Measurements from ENCODE around the gene UIMC1. TPM values are rescaled to one million over a fixed set of nuclear protein-coding genes. Genes with fewer than 3 reads are reported as not detected.

Gene UIMC1
- total RNA-seq, 1 experiment from 2014 or later = 53.0 TPM

DNA sequence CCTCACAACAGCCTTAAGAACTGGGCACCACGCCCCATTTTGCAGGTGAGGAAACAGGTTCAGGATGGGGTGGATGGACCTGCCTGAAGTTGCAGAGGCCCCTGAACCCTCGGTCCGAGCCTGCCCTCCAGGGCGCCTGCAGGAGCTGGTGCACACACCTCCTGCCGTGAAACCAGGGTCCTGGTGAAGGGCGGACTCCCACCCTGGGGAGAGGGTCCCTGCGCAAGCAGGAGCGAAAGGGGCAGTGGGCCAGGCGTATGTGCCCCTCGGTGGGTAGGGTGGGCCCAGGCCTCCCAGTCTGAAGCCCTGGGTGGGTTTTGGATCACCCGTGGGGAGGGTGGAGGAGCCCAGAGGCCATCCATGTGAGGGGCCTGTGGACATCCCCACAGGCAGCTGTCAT lies 145.3 kb downstream of the UIMC1 start:
- no peak overlapping the region for H3K18ac ChIP-seq (ENCODE audit: insufficient read length, low read depth, low read length)
- H2BK20ac ChIP-seq (ENCODE audit: low read depth, low read length, poor library complexity, severe bottlenecking) = no peak overlapping the region
- H3T11ph ChIP-seq (ENCODE audit: low read length) = no peak overlapping the region
- H3K56ac ChIP-seq (ENCODE audit: insufficient read length, low read depth, low read length) = no peak overlapping the region
- no peak overlapping the region for H3K4ac ChIP-seq (ENCODE audit: low read depth, low read length)
- Mint-ChIP-seq H3K4me1 (peaks cover 11 to 33% of the 10 kb centered on the region in 2 experiments), H3K4me3 (no peak overlapping the region), H3K9me3 (no peaks in the 10 kb centered on the region), H3K27me3 (ENCODE audit: low read depth) (peaks cover 5% of the 10 kb centered on the region; the same call in 1 of the 2 replicates), H3K36me3 (ENCODE audit: insufficient read depth in 1 of 3, low read depth in 3 of 3) (no peaks in the 10 kb centered on the region), H3K27ac (no peak overlapping the region)
- H3K9ac ChIP-seq (ENCODE audit: extremely low read depth, insufficient read length, low read length) = no peak overlapping the region
- H4K8ac ChIP-seq (replicated peaks; ENCODE audit: insufficient read length, low read depth, low read length) = no peak overlapping the region
- TF ChIP-seq, protein P1, sequence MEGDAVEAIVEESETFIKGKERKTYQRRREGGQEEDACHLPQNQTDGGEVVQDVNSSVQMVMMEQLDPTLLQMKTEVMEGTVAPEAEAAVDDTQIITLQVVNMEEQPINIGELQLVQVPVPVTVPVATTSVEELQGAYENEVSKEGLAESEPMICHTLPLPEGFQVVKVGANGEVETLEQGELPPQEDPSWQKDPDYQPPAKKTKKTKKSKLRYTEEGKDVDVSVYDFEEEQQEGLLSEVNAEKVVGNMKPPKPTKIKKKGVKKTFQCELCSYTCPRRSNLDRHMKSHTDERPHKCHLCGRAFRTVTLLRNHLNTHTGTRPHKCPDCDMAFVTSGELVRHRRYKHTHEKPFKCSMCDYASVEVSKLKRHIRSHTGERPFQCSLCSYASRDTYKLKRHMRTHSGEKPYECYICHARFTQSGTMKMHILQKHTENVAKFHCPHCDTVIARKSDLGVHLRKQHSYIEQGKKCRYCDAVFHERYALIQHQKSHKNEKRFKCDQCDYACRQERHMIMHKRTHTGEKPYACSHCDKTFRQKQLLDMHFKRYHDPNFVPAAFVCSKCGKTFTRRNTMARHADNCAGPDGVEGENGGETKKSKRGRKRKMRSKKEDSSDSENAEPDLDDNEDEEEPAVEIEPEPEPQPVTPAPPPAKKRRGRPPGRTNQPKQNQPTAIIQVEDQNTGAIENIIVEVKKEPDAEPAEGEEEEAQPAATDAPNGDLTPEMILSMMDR (conservative IDR thresholded peaks at IDR 0.05) = no peak
- no peak overlapping the region for H4K91ac ChIP-seq (ENCODE audit: insufficient read length, low read depth, low read length)
- H3K4me2 ChIP-seq (ENCODE audit: insufficient read depth, insufficient read length, low read length) = no peak overlapping the region
- no CpG with 5 or more reads among the region's 11 CpGs for WGBS (ENCODE audit: extremely low coverage, insufficient read length, low lambda C conversion rate)
- H2BK120ac ChIP-seq (ENCODE audit: low read depth, low read length, poor library complexity, severe bottlenecking) = no peak overlapping the region
- H2AFZ ChIP-seq (ENCODE audit: low read length) = no peak overlapping the region
- H3K23me2 ChIP-seq (ENCODE audit: insufficient read length, low read depth, low read length, poor library complexity, severe bottlenecking) = no peaks in the 10 kb centered on the region
- H4K20me1 ChIP-seq (ENCODE audit: control insufficient read depth, insufficient read depth, insufficient read length) = no peaks in the 10 kb centered on the region
- H3K79me2 ChIP-seq (ENCODE audit: insufficient read depth, low read length) = no peaks in the 10 kb centered on the region
- H3K9me3 ChIP-seq (ENCODE audit: control insufficient read depth, low read depth, low read length) = no peaks in the 10 kb centered on the region
- H2BK12ac ChIP-seq (ENCODE audit: insufficient read length, low read depth, low read length) = no peak overlapping the region
- H3K14ac ChIP-seq (ENCODE audit: insufficient read depth, low read length) = no peak overlapping the region
- H3K27ac ChIP-seq (ENCODE audit: insufficient read length, low read depth, low read length) = no peak overlapping the region
- no peaks in the 10 kb centered on the region for H3K27me3 ChIP-seq (ENCODE audit: insufficient read depth, low read length)
- no peak overlapping the region for H3K23ac ChIP-seq (ENCODE audit: insufficient read length, low read depth, low read length)
- no peaks in the 10 kb centered on the region for H3K79me1 ChIP-seq (ENCODE audit: insufficient read depth, low read depth, low read length, poor library complexity, severe bottlenecking)
- DNase-seq = no peak
- H2BK5ac ChIP-seq (ENCODE audit: insufficient read length, low read length) = no peak overlapping the region
- H4K5ac ChIP-seq (ENCODE audit: insufficient read length, low read depth, low read length) = no peak overlapping the region
- H2AK5ac ChIP-seq (ENCODE audit: insufficient read length, low read length) = no peak overlapping the region
- no peak overlapping the region for H2BK15ac ChIP-seq (ENCODE audit: low read depth, low read length)
- H3K4me1 ChIP-seq (ENCODE audit: insufficient read depth, low read length) = peaks cover 4% of the 10 kb centered on the region; the same call in 1 of the 2 replicates

Data from H9 (cell line).